CD1c-positive myeloid dendritic cell (primary cell): Measurements from ENCODE around the gene TRAF2.
"Not testable (repeated sequence)": the region's sequence is repeated elsewhere in the genome, so short reads cannot be mapped to it uniquely, and the experiment has no call there.

Experiments used
- DNase-seq: peaks from one replicate; pipeline ENCODE4 v3.0.0-alpha.2; 2016; ENCODE audit errors: extremely low spot score

Gene TRAF2

DNA sequence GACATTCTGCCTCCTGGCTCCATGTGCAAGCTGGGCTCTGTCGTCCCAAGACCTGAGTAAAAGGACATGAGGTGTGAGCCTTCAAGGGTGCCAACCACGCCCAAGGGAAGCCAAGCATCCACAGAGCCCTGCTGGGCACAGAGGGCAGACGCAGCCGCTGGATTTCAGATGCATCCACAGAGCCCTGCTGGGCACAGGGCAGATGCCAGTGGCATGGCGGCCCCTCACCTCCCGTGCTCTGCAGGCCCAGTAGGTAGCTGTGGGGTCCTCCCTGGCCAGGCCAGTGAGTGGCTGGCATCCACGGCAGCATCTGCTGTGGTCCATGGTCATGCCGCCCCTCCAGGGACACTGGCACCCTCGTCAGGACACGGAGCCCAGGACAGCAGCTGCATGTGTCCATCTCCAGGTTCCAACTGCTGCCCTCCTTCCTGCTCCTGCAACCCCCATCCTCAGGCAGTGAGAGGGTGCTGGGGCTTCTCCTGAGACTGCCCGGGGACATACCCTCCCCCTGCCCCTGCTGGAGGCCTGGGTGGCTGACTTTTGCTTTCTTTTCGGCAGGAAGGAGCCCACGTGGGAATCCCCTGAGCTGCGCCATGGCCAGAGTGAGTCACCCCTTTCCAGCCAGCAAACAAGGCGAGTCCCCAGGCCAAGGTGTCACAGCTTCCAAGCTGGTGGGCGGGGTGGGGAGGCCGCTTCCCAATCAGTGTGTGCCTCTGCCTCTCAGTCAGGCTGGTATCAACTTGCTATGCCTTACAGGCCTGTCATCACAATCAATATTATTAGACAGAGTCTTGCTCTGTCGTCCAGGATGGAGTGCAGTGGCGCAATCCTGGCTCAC lies 4.0 kb upstream of the TRAF2 start:
- peak; percentile 89 for DNase-seq

GRCh38 chr9:136882947-136883283 lies 3.4 kb upstream of the TRAF2 start:
- not testable (repeated sequence) for DNase-seq

GRCh38 chr9:136883670-136884069 lies 2.6 kb upstream of the TRAF2 start:
- DNase-seq, result not testable (repeated sequence)

GRCh38 chr9:136886610-136887597 lies 588 bp downstream of the TRAF2 start:
- peak; percentile 3 for DNase-seq

DNA sequence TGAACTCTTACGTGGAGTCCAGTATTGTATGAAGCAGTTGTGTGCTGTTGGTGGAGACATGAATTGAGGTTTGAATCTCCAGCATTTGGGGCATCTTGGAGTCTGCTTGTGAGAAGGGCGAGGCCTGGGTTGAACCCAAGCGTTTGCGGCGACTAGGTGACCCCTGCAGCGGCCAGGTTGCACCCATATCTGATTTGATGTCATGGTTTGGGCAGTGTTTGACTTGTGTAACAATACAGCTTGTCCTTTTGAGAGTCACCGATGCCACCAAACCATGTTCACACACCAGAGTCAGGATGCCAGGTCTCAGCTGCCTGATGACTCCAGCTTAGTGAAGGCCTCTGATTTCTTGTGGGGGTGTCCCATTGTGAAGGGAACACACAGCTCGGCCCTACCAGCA lies 2.1 kb downstream of the TRAF2 start:
- no peak for DNase-seq

DNA sequence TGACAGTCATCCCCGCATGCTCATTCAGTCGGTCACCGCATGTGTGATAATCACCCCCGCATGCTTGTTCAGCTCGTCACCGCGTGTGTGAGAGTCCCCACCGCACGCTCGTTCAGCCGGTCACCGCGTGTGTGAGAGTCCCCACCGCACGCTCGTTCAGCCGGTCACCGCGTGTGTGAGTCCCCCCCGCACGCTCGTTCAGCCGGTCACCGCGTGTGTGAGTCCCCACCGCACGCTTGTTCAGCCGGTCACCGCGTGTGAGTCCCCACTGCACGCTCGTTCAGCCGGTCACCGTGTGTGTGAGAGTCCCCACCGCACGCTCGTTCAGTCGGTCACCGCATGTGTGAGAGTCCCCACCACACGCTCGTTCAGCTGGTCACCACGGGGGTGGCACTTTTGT lies 3.5 kb downstream of the TRAF2 start:
- DNase-seq, result no peak

DNA sequence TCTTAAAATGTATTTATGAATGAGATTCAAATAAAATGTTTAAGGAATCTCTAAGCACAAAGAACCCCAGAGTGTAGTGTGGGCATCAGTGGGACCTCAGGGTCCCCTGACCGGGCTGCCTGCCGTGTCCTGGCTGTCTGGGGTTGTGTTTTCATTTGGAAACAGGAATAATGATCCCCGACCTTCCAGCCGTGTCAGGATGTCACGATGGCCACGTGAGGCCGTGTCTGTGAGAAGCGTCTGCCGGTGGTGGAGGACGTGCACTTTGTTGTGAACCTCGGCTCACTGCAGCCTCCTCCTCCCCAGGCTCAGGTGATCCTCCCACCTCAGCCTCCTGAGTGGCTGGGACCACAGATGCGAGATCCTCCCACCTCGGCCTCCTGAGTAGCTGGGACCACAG lies 4.3 kb downstream of the TRAF2 start:
- DNase-seq, result no peak

DNA sequence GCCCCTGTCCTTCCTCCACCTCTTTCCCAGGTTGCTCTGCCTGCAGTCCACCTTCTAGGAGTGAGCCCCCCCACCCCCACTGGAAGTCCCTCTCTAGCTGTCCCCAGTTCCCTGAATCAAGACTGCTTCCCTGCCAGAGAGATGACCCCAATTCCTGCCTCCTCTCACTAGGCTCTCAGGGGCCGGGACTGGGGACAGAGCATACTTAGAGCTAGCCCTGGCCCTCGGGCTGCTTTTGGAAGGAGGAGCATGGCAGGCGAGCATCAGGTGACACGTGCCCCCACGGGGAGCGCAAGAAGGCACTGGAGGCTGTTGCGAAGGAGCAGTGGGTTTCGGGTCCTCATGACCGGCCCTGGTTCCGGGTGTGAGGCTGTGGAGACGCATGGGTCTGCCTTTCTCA lies 9.7 kb downstream of the TRAF2 start:
- no peak for DNase-seq

GRCh38 chr9:136898483-136899100 lies 12.3 kb downstream of the TRAF2 start:
- no peak for DNase-seq

DNA sequence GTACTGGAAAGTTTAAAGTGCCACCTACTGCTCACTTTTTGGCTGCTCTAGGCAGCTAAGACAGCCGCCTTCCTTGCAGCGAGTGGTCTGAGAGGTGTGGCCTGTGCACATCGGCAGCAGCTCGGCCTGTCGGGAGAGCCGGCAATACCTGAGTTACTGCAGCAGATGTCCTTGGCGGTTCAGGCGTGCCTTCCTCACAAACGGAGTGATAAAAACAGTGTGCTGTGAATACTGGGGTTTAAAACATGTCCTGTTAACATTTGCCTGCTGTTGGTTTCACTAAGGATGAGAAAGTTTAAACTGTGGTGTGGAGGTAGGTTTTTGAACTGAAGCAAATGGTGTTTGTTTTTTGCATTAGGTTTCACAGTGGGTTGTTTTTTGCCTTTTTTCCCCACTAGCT lies 12.9 kb downstream of the TRAF2 start:
- no peak for DNase-seq

GRCh38 chr9:136900556-136900955 lies 14.2 kb downstream of the TRAF2 start:
- DNase-seq, result no peak

GRCh38 chr9:136900988-136901515 lies 14.7 kb downstream of the TRAF2 start:
- DNase-seq, result no peak

DNA sequence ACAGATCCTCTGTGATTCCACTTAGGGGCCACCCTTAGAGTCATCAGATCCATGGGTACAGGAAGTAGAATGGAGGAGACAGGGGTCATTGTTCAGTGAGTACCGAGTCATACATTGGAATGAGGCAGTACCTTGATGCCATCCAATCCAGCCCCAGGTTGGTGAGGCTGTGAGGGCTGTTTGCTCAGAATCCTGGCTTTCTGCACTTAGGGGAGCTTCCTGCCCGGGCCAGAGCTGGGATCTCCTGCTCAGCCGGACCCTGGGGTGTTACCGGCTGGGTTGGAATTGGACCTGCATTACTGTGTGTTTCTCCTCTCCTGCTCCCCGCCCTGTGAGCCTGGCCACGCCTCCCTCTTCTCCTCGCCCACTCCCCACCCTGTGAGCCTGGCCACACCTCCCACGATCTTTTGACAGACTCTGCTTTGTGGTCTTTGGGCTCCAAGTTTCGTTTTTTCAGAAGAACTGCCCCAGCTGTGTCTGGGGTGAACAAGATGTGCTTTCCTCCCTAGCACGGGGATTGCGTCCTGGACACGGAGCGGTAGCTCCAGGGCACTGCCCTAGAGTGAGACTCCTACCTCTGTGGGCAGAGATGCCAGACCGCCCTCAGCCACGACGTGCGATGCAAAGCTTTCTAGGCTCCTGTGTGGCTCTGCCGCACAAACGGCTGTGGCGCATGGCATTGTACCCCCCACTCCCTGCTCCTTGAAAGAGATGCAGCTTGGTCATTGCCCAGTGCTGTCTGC lies 15.4 kb downstream of the TRAF2 start:
- DNase-seq, result peak; percentile 51

- DNase-seq, result peak; percentile 48
Observed at GRCh38 chr9:136902259-136902821, 16.0 kb downstream of the TRAF2 start.

DNA sequence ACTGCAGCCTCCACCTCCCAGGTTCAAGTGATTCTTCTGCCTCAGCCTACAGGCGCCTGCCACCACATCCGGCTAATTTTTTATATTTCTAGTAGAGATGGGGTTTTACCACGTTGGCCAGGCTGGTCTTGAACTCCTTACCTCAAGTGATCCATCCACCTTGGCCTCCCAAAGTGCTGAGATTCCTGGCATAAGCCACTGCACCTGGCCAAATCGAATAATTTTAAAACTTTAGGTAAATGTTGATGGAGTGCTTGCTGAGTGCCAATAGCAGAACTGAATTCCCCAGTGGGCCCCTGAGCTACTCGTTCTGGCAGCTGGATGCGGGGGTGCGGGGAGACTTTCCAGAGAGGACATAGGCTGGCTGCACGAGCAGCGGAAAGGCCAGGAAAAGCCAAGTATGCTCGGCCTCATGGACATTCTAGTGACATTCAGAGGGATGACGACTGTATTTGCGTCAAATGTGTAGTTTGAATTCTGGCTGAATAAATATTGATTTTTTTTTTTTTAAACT lies 16.8 kb downstream of the TRAF2 start:
- DNase-seq, result no peak

- no peak for DNase-seq
Observed at GRCh38 chr9:136906266-136906665, 19.9 kb downstream of the TRAF2 start.

DNA sequence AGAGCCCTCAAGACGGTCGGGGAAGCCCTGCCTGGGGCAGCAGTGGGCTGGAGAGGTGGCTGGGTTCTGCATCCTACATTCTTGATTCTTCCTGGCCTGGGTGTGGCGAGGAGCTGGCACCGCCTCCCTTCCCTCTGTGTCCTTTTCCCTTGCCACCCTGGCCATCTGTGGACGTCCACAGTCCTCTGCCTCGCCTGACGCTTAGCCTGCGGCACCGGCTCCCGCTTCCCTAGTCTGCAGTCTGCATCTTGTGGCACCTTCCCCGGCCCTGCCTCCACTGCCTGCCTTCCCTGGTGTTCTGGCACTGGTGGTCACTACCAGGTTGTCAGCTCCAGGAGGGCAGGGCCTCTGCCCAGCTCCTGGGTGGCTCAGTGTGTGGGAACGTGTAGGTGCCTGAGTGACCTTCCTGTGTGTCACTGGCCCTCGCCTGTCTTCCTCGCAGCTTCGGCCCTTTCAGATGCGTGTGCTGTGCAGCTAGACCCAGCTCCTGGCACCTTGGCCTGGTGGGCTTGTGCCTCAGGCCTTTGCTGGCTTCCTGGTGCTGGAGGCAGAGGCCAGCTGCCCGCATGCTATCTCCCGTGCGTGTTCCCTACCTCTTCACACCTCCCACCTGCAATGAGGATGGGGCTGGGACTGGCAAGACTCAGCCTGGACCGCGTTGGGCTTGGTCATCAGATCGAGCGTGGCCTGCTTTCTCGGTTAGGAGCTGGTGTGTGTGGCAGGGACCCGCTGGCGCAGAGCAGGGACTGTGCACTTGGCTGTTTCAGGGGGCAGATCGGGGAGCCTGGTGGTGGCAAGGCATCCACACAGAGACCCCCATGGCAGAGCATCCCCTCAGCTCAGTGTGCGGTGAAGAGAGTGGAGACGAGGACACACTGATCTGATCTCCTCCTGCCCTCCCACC lies 20.9 kb downstream of the TRAF2 start:
- DNase-seq, result no peak

- no peak for DNase-seq
Observed at GRCh38 chr9:136910197-136910900, 24.0 kb downstream of the TRAF2 start.

- DNase-seq, result no peak
Observed at GRCh38 chr9:136910901-136911245, 24.6 kb downstream of the TRAF2 start.
